H9 (cell line): ENCODE data around the gene NDUFB2. TPM values are rescaled to one million over a fixed set of nuclear protein-coding genes. Genes with fewer than 3 reads are reported as not detected.

Experiments used
- DNase-seq: peaks from one replicate; pipeline ENCODE4 v3.0.0-alpha.2; 2017
- H2AFZ ChIP-seq: one replicate; pipeline ENCODE4 v1.6.1; 2013; ENCODE audit warnings: mild to moderate bottlenecking, low read length, control low read depth, moderate library complexity
- H2AK5ac ChIP-seq: 2 replicates; pipeline ENCODE4 v1.6.1; 2013; ENCODE audit warnings: low read length, control low read depth, mixed read lengths; ENCODE audit not compliant: insufficient read length
- H2BK120ac ChIP-seq: one replicate; pipeline ENCODE4 v1.6.1; 2013; ENCODE audit warnings: low read depth, mild to moderate bottlenecking, low read length, control low read depth, inconsistent platforms; ENCODE audit not compliant: poor library complexity, severe bottlenecking
- H2BK12ac ChIP-seq: 2 replicates; pipeline ENCODE4 v1.6.1; 2013; ENCODE audit warnings: low read length, control low read depth, mixed read lengths, low read depth; ENCODE audit not compliant: insufficient read length
- H2BK15ac ChIP-seq: 2 replicates; pipeline ENCODE4 v1.6.1; 2013; ENCODE audit warnings: low read depth, low read length, control low read depth
- H2BK20ac ChIP-seq: one replicate; pipeline ENCODE4 v1.6.1; 2013; ENCODE audit warnings: low read depth, mild to moderate bottlenecking, low read length, control low read depth, inconsistent platforms; ENCODE audit not compliant: poor library complexity, severe bottlenecking
- H2BK5ac ChIP-seq: 2 replicates; pipeline ENCODE4 v1.6.1; 2013; ENCODE audit warnings: low read length, control low read depth, mixed read lengths; ENCODE audit not compliant: insufficient read length
- H3K14ac ChIP-seq: 2 replicates; pipeline ENCODE4 v1.6.1; 2013; ENCODE audit warnings: low read length, control low read depth; ENCODE audit not compliant: insufficient read depth
- H3K18ac ChIP-seq: 2 replicates; pipeline ENCODE4 v1.6.1; 2013; ENCODE audit warnings: low read depth, mild to moderate bottlenecking, mixed read lengths, low read length, control low read depth; ENCODE audit not compliant: insufficient read length
- H3K23ac ChIP-seq: 2 replicates; pipeline ENCODE4 v1.6.1; 2013; ENCODE audit warnings: low read length, control low read depth, mixed read lengths, low read depth; ENCODE audit not compliant: insufficient read length
- H3K23me2 ChIP-seq: 2 replicates; pipeline ENCODE4 v1.6.1; 2013; ENCODE audit warnings: low read depth, mild to moderate bottlenecking, mixed read lengths, low read length, control low read depth; ENCODE audit not compliant: insufficient read length, poor library complexity, severe bottlenecking
- H3K27ac ChIP-seq: 2 replicates; pipeline ENCODE4 v1.5.1; 2013; ENCODE audit warnings: low read length, control low read depth, mixed read lengths, low read depth; ENCODE audit not compliant: insufficient read length
- H3K27me3 ChIP-seq: 2 replicates; pipeline ENCODE4 v1.6.1; 2013; ENCODE audit warnings: low read length, control low read depth, inconsistent platforms; ENCODE audit not compliant: insufficient read depth
- H3K4ac ChIP-seq: 2 replicates; pipeline ENCODE4 v1.6.1; 2013; ENCODE audit warnings: low read depth, mild to moderate bottlenecking, control low read depth, inconsistent platforms, low read length, moderate library complexity
- H3K4me1 ChIP-seq: 2 replicates; pipeline ENCODE4 v1.6.1; 2013; ENCODE audit warnings: low read length, control low read depth, inconsistent platforms; ENCODE audit not compliant: insufficient read depth
- H3K4me2 ChIP-seq: 2 replicates; pipeline ENCODE4 v1.6.1; 2013; ENCODE audit warnings: low read length, control low read depth, mixed read lengths; ENCODE audit not compliant: insufficient read length, insufficient read depth
- H3K56ac ChIP-seq: 2 replicates; pipeline ENCODE4 v1.6.1; 2013; ENCODE audit warnings: low read depth, mild to moderate bottlenecking, mixed read lengths, low read length, control low read depth; ENCODE audit not compliant: insufficient read length
- H3K79me1 ChIP-seq: 2 replicates; pipeline ENCODE4 v1.6.1; 2013; ENCODE audit warnings: low read depth, mild to moderate bottlenecking, moderate library complexity, low read length, control low read depth, inconsistent platforms; ENCODE audit not compliant: insufficient read depth, poor library complexity, severe bottlenecking
- H3K79me2 ChIP-seq: 2 replicates; pipeline ENCODE4 v1.6.1; 2013; ENCODE audit warnings: low read length, control low read depth, inconsistent platforms; ENCODE audit not compliant: insufficient read depth
- H3K9ac ChIP-seq: 2 replicates; pipeline ENCODE4 v1.6.1; 2013; ENCODE audit warnings: low read length, control low read depth, mixed read lengths; ENCODE audit not compliant: insufficient read length; ENCODE audit errors: extremely low read depth
- H3K9me3 ChIP-seq: one replicate; pipeline ENCODE4 v1.6.1; 2013; ENCODE audit warnings: low read depth, low read length, inconsistent platforms; ENCODE audit not compliant: control insufficient read depth
- H3T11ph ChIP-seq: one replicate; pipeline ENCODE4 v1.6.1; 2013; ENCODE audit warnings: mild to moderate bottlenecking, low read length, control low read depth, inconsistent platforms
- H4K20me1 ChIP-seq: one replicate; pipeline ENCODE4 v1.6.1; 2013; ENCODE audit not compliant: control insufficient read depth, insufficient read length, insufficient read depth
- H4K5ac ChIP-seq: 2 replicates; pipeline ENCODE4 v1.6.1; 2013; ENCODE audit warnings: low read depth, mild to moderate bottlenecking, mixed read lengths, low read length, control low read depth; ENCODE audit not compliant: insufficient read length
- H4K8ac ChIP-seq: replicated peaks from 2 replicates; pipeline ENCODE4 v1.6.1; 2013; ENCODE audit warnings: low read length, control low read depth, mixed read lengths, low read depth; ENCODE audit not compliant: insufficient read length
- H4K91ac ChIP-seq: 2 replicates; pipeline ENCODE4 v1.6.1; 2013; ENCODE audit warnings: low read depth, mild to moderate bottlenecking, moderate library complexity, mixed read lengths, low read length, control low read depth; ENCODE audit not compliant: insufficient read length
- H3K27ac Mint-ChIP-seq, 3 experiments: 2 replicates in 2 of 3; 3 replicates in 1 of 3; pipeline ENCODE4 v1.8.0; 2020 to 2021; ENCODE audit warnings: mixed read lengths in 3 of 3, mild to moderate bottlenecking in 1 of 3, moderate library complexity in 1 of 3
- H3K27me3 Mint-ChIP-seq: 2 replicates; pipeline ENCODE4 v1.8.0; 2021; ENCODE audit warnings: low read depth, mild to moderate bottlenecking, moderate library complexity, mixed read lengths
- H3K36me3 Mint-ChIP-seq, 3 experiments: 2 replicates in 2 of 3; 3 replicates in 1 of 3; pipeline ENCODE4 v1.8.0; 2020 to 2021; ENCODE audit warnings: low read depth in 3 of 3, mixed read lengths in 3 of 3; ENCODE audit not compliant: insufficient read depth in 1 of 3
- H3K4me1 Mint-ChIP-seq, 2 experiments: 2 replicates each; pipeline ENCODE4 v1.8.0; 2020; ENCODE audit warnings: mixed read lengths in 2 of 2
- H3K4me3 Mint-ChIP-seq, 2 experiments: 2 replicates in 1 of 2; 3 replicates in 1 of 2; pipeline ENCODE4 v1.8.0; 2020 to 2021; ENCODE audit warnings: mild to moderate bottlenecking in 2 of 2, mixed read lengths in 2 of 2, moderate library complexity in 1 of 2
- H3K9me3 Mint-ChIP-seq, 2 experiments: 2 replicates in 1 of 2; 3 replicates in 1 of 2; pipeline ENCODE4 v1.8.0; 2020; ENCODE audit warnings: mild to moderate bottlenecking in 2 of 2, mixed read lengths in 2 of 2, moderate library complexity in 1 of 2
- CTCF ChIP-seq: fragments of 200-600 bp; sonication (generic); conservative IDR thresholded peaks from 3 replicates; pipeline ENCODE4 v1.8.0; 2021; ENCODE audit warnings: antibody characterized with exemption, mild to moderate bottlenecking
- WGBS: extraction: QIAGEN DNeasy Blood & Tissue Kit; methylation state at CpG from one replicate; pipeline ENCODE4 v1.1.7; 2013; ENCODE audit warnings: missing lambda C conversion rate, low lambda C conversion rate, mixed read lengths; ENCODE audit not compliant: insufficient read length; ENCODE audit errors: extremely low coverage; 5-methylcytosine and 5-hydroxymethylcytosine counted together
- total RNA-seq: library from RNA; stranded (reverse); gene quantifications from 2 replicates; pipeline ENCODE4 v1.2.1, GENCODE V29; 2021

The NDUFB2 gene
- total RNA-seq, 1 experiment from 2014 or later, result 177 TPM

DNA sequence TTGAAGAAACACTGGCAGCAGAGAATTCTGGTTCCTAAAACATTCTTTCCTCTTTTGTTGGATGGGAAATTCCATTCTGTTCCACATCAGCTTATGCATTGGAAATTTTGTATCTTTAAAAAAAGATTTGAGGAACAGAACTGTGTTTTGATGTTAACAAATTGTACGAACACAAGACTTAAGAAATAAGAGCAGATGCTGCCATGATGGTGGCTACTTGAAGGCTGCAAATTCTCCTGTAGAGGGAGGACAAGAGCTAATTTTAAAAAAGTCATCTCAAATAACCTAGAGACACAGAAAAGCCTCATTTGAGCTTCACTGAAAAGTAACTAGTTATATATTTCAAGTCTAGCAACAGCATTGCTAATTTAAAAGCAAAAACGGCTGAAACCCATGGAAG, 29.8 kb downstream of the NDUFB2 start:
- H4K8ac ChIP-seq, result no peak overlapping the region
- DNase-seq, result no peak
- peak; percentile 62 for TF ChIP-seq CTCF
- H2BK20ac ChIP-seq, result no peak overlapping the region
- H3K79me2 ChIP-seq, result no peaks in the 10 kb centered on the region
- no peaks in the 10 kb centered on the region for H3K27me3 ChIP-seq
- H3K4me1 Mint-ChIP-seq, result no peaks in the 10 kb centered on the region
- H3K27ac ChIP-seq, result no peak overlapping the region
- H4K91ac ChIP-seq, result no peak overlapping the region
- no peaks in the 10 kb centered on the region for H3K9me3 Mint-ChIP-seq
- H3K14ac ChIP-seq, result no peak overlapping the region
- no peaks in the 10 kb centered on the region for H3K79me1 ChIP-seq
- H4K20me1 ChIP-seq, result no peaks in the 10 kb centered on the region
- no peak overlapping the region for H3K4ac ChIP-seq
- H2AK5ac ChIP-seq, result no peak overlapping the region
- no peak overlapping the region for H3K56ac ChIP-seq
- H3K4me3 Mint-ChIP-seq, result no peak overlapping the region
- H3K36me3 Mint-ChIP-seq, result peaks cover 0 to 12% (median 9%) of the 10 kb centered on the region in 3 experiments; a peak in 4 of 7 replicates
- H3T11ph ChIP-seq, result no peak overlapping the region
- H2BK15ac ChIP-seq, result no peak overlapping the region
- H3K23ac ChIP-seq, result no peak overlapping the region
- H3K9ac ChIP-seq, result no peak overlapping the region
- H2BK12ac ChIP-seq, result no peak overlapping the region
- H3K27ac Mint-ChIP-seq, result peak overlapping the region in 1 of 3 experiments; percentile 14; a peak in 2 of 7 replicates
- no peak overlapping the region for H2BK120ac ChIP-seq
- no peak overlapping the region for H2BK5ac ChIP-seq
- H3K27me3 Mint-ChIP-seq, result no peaks in the 10 kb centered on the region
- H3K23me2 ChIP-seq, result no peaks in the 10 kb centered on the region
- H4K5ac ChIP-seq, result no peak overlapping the region
- H3K4me1 ChIP-seq, result no peaks in the 10 kb centered on the region
- no peak overlapping the region for H3K4me2 ChIP-seq
- no peak overlapping the region for H2AFZ ChIP-seq
- H3K9me3 ChIP-seq, result no peaks in the 10 kb centered on the region
- H3K18ac ChIP-seq, result no peak overlapping the region
- no CpG with 5 or more reads among the region's 2 CpGs for WGBS
